H9 (cell line): Measurements from ENCODE around the gene C15orf62. TPM values are rescaled to one million over a fixed set of nuclear protein-coding genes. Genes with fewer than 3 reads are reported as not detected.

Experiments used
- DNase-seq: peaks from one replicate; pipeline ENCODE4 v3.0.0-alpha.2; 2017
- H2AFZ ChIP-seq: one replicate; pipeline ENCODE4 v1.6.1; 2013; ENCODE audit warnings: mild to moderate bottlenecking, low read length, control low read depth, moderate library complexity
- H2AK5ac ChIP-seq: 2 replicates; pipeline ENCODE4 v1.6.1; 2013; ENCODE audit warnings: low read length, control low read depth, mixed read lengths; ENCODE audit not compliant: insufficient read length
- H2BK120ac ChIP-seq: one replicate; pipeline ENCODE4 v1.6.1; 2013; ENCODE audit warnings: low read depth, mild to moderate bottlenecking, low read length, control low read depth, inconsistent platforms; ENCODE audit not compliant: poor library complexity, severe bottlenecking
- H2BK12ac ChIP-seq: 2 replicates; pipeline ENCODE4 v1.6.1; 2013; ENCODE audit warnings: low read length, control low read depth, mixed read lengths, low read depth; ENCODE audit not compliant: insufficient read length
- H2BK15ac ChIP-seq: 2 replicates; pipeline ENCODE4 v1.6.1; 2013; ENCODE audit warnings: low read depth, low read length, control low read depth
- H2BK20ac ChIP-seq: one replicate; pipeline ENCODE4 v1.6.1; 2013; ENCODE audit warnings: low read depth, mild to moderate bottlenecking, low read length, control low read depth, inconsistent platforms; ENCODE audit not compliant: poor library complexity, severe bottlenecking
- H2BK5ac ChIP-seq: 2 replicates; pipeline ENCODE4 v1.6.1; 2013; ENCODE audit warnings: low read length, control low read depth, mixed read lengths; ENCODE audit not compliant: insufficient read length
- H3K14ac ChIP-seq: 2 replicates; pipeline ENCODE4 v1.6.1; 2013; ENCODE audit warnings: low read length, control low read depth; ENCODE audit not compliant: insufficient read depth
- H3K18ac ChIP-seq: 2 replicates; pipeline ENCODE4 v1.6.1; 2013; ENCODE audit warnings: low read depth, mild to moderate bottlenecking, mixed read lengths, low read length, control low read depth; ENCODE audit not compliant: insufficient read length
- H3K23ac ChIP-seq: 2 replicates; pipeline ENCODE4 v1.6.1; 2013; ENCODE audit warnings: low read length, control low read depth, mixed read lengths, low read depth; ENCODE audit not compliant: insufficient read length
- H3K23me2 ChIP-seq: 2 replicates; pipeline ENCODE4 v1.6.1; 2013; ENCODE audit warnings: low read depth, mild to moderate bottlenecking, mixed read lengths, low read length, control low read depth; ENCODE audit not compliant: insufficient read length, poor library complexity, severe bottlenecking
- H3K27ac ChIP-seq: 2 replicates; pipeline ENCODE4 v1.5.1; 2013; ENCODE audit warnings: low read length, control low read depth, mixed read lengths, low read depth; ENCODE audit not compliant: insufficient read length
- H3K27me3 ChIP-seq: 2 replicates; pipeline ENCODE4 v1.6.1; 2013; ENCODE audit warnings: low read length, control low read depth, inconsistent platforms; ENCODE audit not compliant: insufficient read depth
- H3K4ac ChIP-seq: 2 replicates; pipeline ENCODE4 v1.6.1; 2013; ENCODE audit warnings: low read depth, mild to moderate bottlenecking, control low read depth, inconsistent platforms, low read length, moderate library complexity
- H3K4me1 ChIP-seq: 2 replicates; pipeline ENCODE4 v1.6.1; 2013; ENCODE audit warnings: low read length, control low read depth, inconsistent platforms; ENCODE audit not compliant: insufficient read depth
- H3K4me2 ChIP-seq: 2 replicates; pipeline ENCODE4 v1.6.1; 2013; ENCODE audit warnings: low read length, control low read depth, mixed read lengths; ENCODE audit not compliant: insufficient read length, insufficient read depth
- H3K56ac ChIP-seq: 2 replicates; pipeline ENCODE4 v1.6.1; 2013; ENCODE audit warnings: low read depth, mild to moderate bottlenecking, mixed read lengths, low read length, control low read depth; ENCODE audit not compliant: insufficient read length
- H3K79me1 ChIP-seq: 2 replicates; pipeline ENCODE4 v1.6.1; 2013; ENCODE audit warnings: low read depth, mild to moderate bottlenecking, moderate library complexity, low read length, control low read depth, inconsistent platforms; ENCODE audit not compliant: insufficient read depth, poor library complexity, severe bottlenecking
- H3K79me2 ChIP-seq: 2 replicates; pipeline ENCODE4 v1.6.1; 2013; ENCODE audit warnings: low read length, control low read depth, inconsistent platforms; ENCODE audit not compliant: insufficient read depth
- H3K9ac ChIP-seq: 2 replicates; pipeline ENCODE4 v1.6.1; 2013; ENCODE audit warnings: low read length, control low read depth, mixed read lengths; ENCODE audit not compliant: insufficient read length; ENCODE audit errors: extremely low read depth
- H3K9me3 ChIP-seq: one replicate; pipeline ENCODE4 v1.6.1; 2013; ENCODE audit warnings: low read depth, low read length, inconsistent platforms; ENCODE audit not compliant: control insufficient read depth
- H3T11ph ChIP-seq: one replicate; pipeline ENCODE4 v1.6.1; 2013; ENCODE audit warnings: mild to moderate bottlenecking, low read length, control low read depth, inconsistent platforms
- H4K20me1 ChIP-seq: one replicate; pipeline ENCODE4 v1.6.1; 2013; ENCODE audit not compliant: control insufficient read depth, insufficient read length, insufficient read depth
- H4K5ac ChIP-seq: 2 replicates; pipeline ENCODE4 v1.6.1; 2013; ENCODE audit warnings: low read depth, mild to moderate bottlenecking, mixed read lengths, low read length, control low read depth; ENCODE audit not compliant: insufficient read length
- H4K8ac ChIP-seq: replicated peaks from 2 replicates; pipeline ENCODE4 v1.6.1; 2013; ENCODE audit warnings: low read length, control low read depth, mixed read lengths, low read depth; ENCODE audit not compliant: insufficient read length
- H4K91ac ChIP-seq: 2 replicates; pipeline ENCODE4 v1.6.1; 2013; ENCODE audit warnings: low read depth, mild to moderate bottlenecking, moderate library complexity, mixed read lengths, low read length, control low read depth; ENCODE audit not compliant: insufficient read length
- H3K27ac Mint-ChIP-seq, 3 experiments: 2 replicates in 2 of 3; 3 replicates in 1 of 3; pipeline ENCODE4 v1.8.0; 2020 to 2021; ENCODE audit warnings: mixed read lengths in 3 of 3, mild to moderate bottlenecking in 1 of 3, moderate library complexity in 1 of 3
- H3K27me3 Mint-ChIP-seq: 2 replicates; pipeline ENCODE4 v1.8.0; 2021; ENCODE audit warnings: low read depth, mild to moderate bottlenecking, moderate library complexity, mixed read lengths
- H3K36me3 Mint-ChIP-seq, 3 experiments: 2 replicates in 2 of 3; 3 replicates in 1 of 3; pipeline ENCODE4 v1.8.0; 2020 to 2021; ENCODE audit warnings: low read depth in 3 of 3, mixed read lengths in 3 of 3; ENCODE audit not compliant: insufficient read depth in 1 of 3
- H3K4me1 Mint-ChIP-seq, 2 experiments: 2 replicates each; pipeline ENCODE4 v1.8.0; 2020; ENCODE audit warnings: mixed read lengths in 2 of 2
- H3K4me3 Mint-ChIP-seq, 2 experiments: 2 replicates in 1 of 2; 3 replicates in 1 of 2; pipeline ENCODE4 v1.8.0; 2020 to 2021; ENCODE audit warnings: mild to moderate bottlenecking in 2 of 2, mixed read lengths in 2 of 2, moderate library complexity in 1 of 2
- H3K9me3 Mint-ChIP-seq, 2 experiments: 2 replicates in 1 of 2; 3 replicates in 1 of 2; pipeline ENCODE4 v1.8.0; 2020; ENCODE audit warnings: mild to moderate bottlenecking in 2 of 2, mixed read lengths in 2 of 2, moderate library complexity in 1 of 2
- CTCF ChIP-seq: fragments of 200-600 bp; sonication (generic); conservative IDR thresholded peaks from 3 replicates; pipeline ENCODE4 v1.8.0; 2021; ENCODE audit warnings: antibody characterized with exemption, mild to moderate bottlenecking
- WGBS: extraction: QIAGEN DNeasy Blood & Tissue Kit; methylation state at CpG from one replicate; pipeline ENCODE4 v1.1.7; 2013; ENCODE audit warnings: missing lambda C conversion rate, low lambda C conversion rate, mixed read lengths; ENCODE audit not compliant: insufficient read length; ENCODE audit errors: extremely low coverage; 5-methylcytosine and 5-hydroxymethylcytosine counted together
- total RNA-seq: library from RNA; stranded (reverse); gene quantifications from 2 replicates; pipeline ENCODE4 v1.2.1, GENCODE V29; 2021

Gene C15orf62
- total RNA-seq, 1 experiment from 2014 or later: 0.70 TPM

- Histone ChIP-seq H2BK12ac (no peak overlapping the region), H4K5ac (no peak overlapping the region), H3K4me1 (peaks cover 4% of the 10 kb centered on the region; the same call in 1 of the 2 replicates), H3K9ac (no peak overlapping the region), H3K27me3 (no peaks in the 10 kb centered on the region), H2BK20ac (no peak overlapping the region), H2AK5ac (no peak overlapping the region), H3K23me2 (no peaks in the 10 kb centered on the region), H3T11ph (no peak overlapping the region), H3K18ac (peak overlapping the region; percentile 51), H4K20me1 (no peaks in the 10 kb centered on the region), H3K56ac (no peak overlapping the region), H3K9me3 (no peaks in the 10 kb centered on the region), H3K14ac (peak overlapping the region; percentile 61; the same call in 1 of the 2 replicates), H3K4ac (no peak overlapping the region), H4K91ac (no peak overlapping the region), H3K27ac (no peak overlapping the region), H2AFZ (no peak overlapping the region), H3K79me1 (no peaks in the 10 kb centered on the region), H3K79me2 (no peaks in the 10 kb centered on the region), H2BK15ac (no peak overlapping the region), H2BK5ac (no peak overlapping the region), H3K23ac (no peak overlapping the region), H3K4me2 (peak overlapping the region; percentile 50), H2BK120ac (no peak overlapping the region), H4K8ac (no peak overlapping the region)
- no peaks in the 10 kb centered on the region for H3K9me3 Mint-ChIP-seq
- H3K4me3 Mint-ChIP-seq: peak overlapping the region; percentile 76 to 85
- WGBS: no CpG with 5 or more reads among the region's 55 CpGs
- H3K27ac Mint-ChIP-seq: no peak overlapping the region
- peaks cover 29 to 31% of the 10 kb centered on the region in 2 experiments for H3K4me1 Mint-ChIP-seq
- peaks cover 9% of the 10 kb centered on the region; the same call in 1 of the 2 replicates for H3K27me3 Mint-ChIP-seq
- no peak for TF ChIP-seq CTCF
- peaks cover 0 to 3% (median 0%) of the 10 kb centered on the region in 3 experiments; a peak in 4 of 7 replicates for H3K36me3 Mint-ChIP-seq
- peak; percentile 64 for DNase-seq
Observed at GRCh38 chr15:40762919-40763800, 6.6 kb upstream of the C15orf62 start.
